Liver (tissue), 9 donors: ENCODE measurements around the gene MYLK2. TPM values are rescaled to one million over a fixed set of nuclear protein-coding genes. Genes with fewer than 3 reads are reported as not detected.

ENCODE experiments used
- DNase-seq: peaks from one replicate; pipeline ENCODE4 v3.0.0-alpha.2; 2017; ENCODE audit warnings: low spot score
- H3K27ac ChIP-seq, 2 donors: one replicate each; pipeline ENCODE4 v1.7.0; 2013; ENCODE audit warnings: inconsistent platforms in 2 of 2, low read length in 2 of 2, control low read depth in 1 of 2, low read depth in 1 of 2, mild to moderate bottlenecking in 1 of 2
- H3K27me3 ChIP-seq, 4 donors: one replicate each; pipeline versions ENCODE4 v1.6.1 to v1.7.0; 2013; ENCODE audit warnings: low read length in 3 of 4, inconsistent platforms in 1 of 4, mild to moderate bottlenecking in 1 of 4, moderate library complexity in 1 of 4; ENCODE audit not compliant: control insufficient read depth in 4 of 4, insufficient read depth in 4 of 4
- H3K36me3 ChIP-seq, 4 donors: one replicate each; pipeline versions ENCODE4 v1.6.1 to v1.7.0; 2013; ENCODE audit warnings: low read length in 3 of 4, mild to moderate bottlenecking in 3 of 4, low read depth in 1 of 4, moderate library complexity in 1 of 4; ENCODE audit not compliant: control insufficient read depth in 4 of 4, insufficient read depth in 3 of 4
- H3K4me1 ChIP-seq, 4 donors: one replicate each; pipeline versions ENCODE4 v1.6.1 to v1.7.0; 2013; ENCODE audit warnings: low read length in 3 of 4, mild to moderate bottlenecking in 3 of 4, moderate library complexity in 1 of 4; ENCODE audit not compliant: control insufficient read depth in 4 of 4, insufficient read depth in 4 of 4
- H3K4me3 ChIP-seq, 3 donors: one replicate each; pipeline versions ENCODE4 v1.6.1 to v1.7.0; 2013; ENCODE audit warnings: low read length in 3 of 3, control low read depth in 1 of 3, low read depth in 1 of 3, mild to moderate bottlenecking in 1 of 3
- H3K9ac ChIP-seq, 2 donors: one replicate each; pipeline ENCODE4 v1.7.0; 2013; ENCODE audit warnings: low read length in 2 of 2, mild to moderate bottlenecking in 2 of 2, moderate library complexity in 2 of 2, control low read depth in 1 of 2, low read depth in 1 of 2
- H3K9me3 ChIP-seq, 4 donors: one replicate each; pipeline versions ENCODE4 v1.6.1 to v1.7.0; 2013; ENCODE audit warnings: low read length in 3 of 4; ENCODE audit not compliant: control insufficient read depth in 4 of 4
- FOXA2 ChIP-seq: IDR thresholded peaks from 2 replicates; pipeline ENCODE4 v1.6.1; 2016; ENCODE audit warnings: antibody characterized with exemption
- GABPA ChIP-seq, 2 donors: IDR thresholded peaks in 1 of 2; conservative IDR thresholded peaks in 1 of 2; 2 replicates each; pipeline ENCODE4 v1.6.1; 2016; ENCODE audit warnings: antibody characterized with exemption in 2 of 2, mild to moderate bottlenecking in 1 of 2, moderate library complexity in 1 of 2
- HNF4A ChIP-seq, 2 donors: conservative IDR thresholded peaks; 2 replicates each; pipeline ENCODE4 v1.6.1; 2016; ENCODE audit warnings: antibody characterized with exemption in 2 of 2, mild to moderate bottlenecking in 2 of 2
- HNF4G ChIP-seq: IDR thresholded peaks from 2 replicates; pipeline ENCODE4 v1.6.1; 2016; ENCODE audit warnings: antibody characterized with exemption
- JUND ChIP-seq, 2 donors: IDR thresholded peaks; 2 replicates each; pipeline ENCODE4 v1.6.1; 2016; ENCODE audit warnings: antibody characterized with exemption in 2 of 2
- RAD21 ChIP-seq, 2 donors: IDR thresholded peaks; 2 replicates each; pipeline ENCODE4 v1.6.1; 2016; ENCODE audit warnings: antibody characterized with exemption in 2 of 2, mild to moderate bottlenecking in 2 of 2
- REST ChIP-seq: IDR thresholded peaks from 2 replicates; pipeline ENCODE4 v1.6.1; 2016; ENCODE audit warnings: antibody characterized with exemption, mild to moderate bottlenecking
- RXRA ChIP-seq, 2 donors: IDR thresholded peaks; 2 replicates each; pipeline ENCODE4 v1.6.1; 2017 to 2018; ENCODE audit warnings: antibody characterized with exemption in 2 of 2, mild to moderate bottlenecking in 1 of 2
- YY1 ChIP-seq: IDR thresholded peaks from 2 replicates; pipeline ENCODE4 v1.6.1; 2016; ENCODE audit warnings: antibody characterized with exemption, mild to moderate bottlenecking
- ZBTB33 ChIP-seq: IDR thresholded peaks from 2 replicates; pipeline ENCODE4 v1.6.1; 2016; ENCODE audit warnings: antibody characterized with exemption
- WGBS: extraction: QIAGEN DNeasy Blood & Tissue Kit; methylation state at CpG from one replicate; pipeline ENCODE4 v1.1.7; 2013; 5-methylcytosine and 5-hydroxymethylcytosine counted together
- polyA plus RNA-seq, 2 donors: library from polyadenylated mRNA; stranded (reverse) in 1 of 2; unstranded in 1 of 2; fragments of 200-250 nt in 1 of 2; fragments of >200 nt in 1 of 2; fragmentation: Nextera tagmentation in 1 of 2; extraction: Ambion mirVana in 1 of 2; gene quantifications; one replicate each; pipeline versions ENCODE4 v1.2.1 to v1.2.3, GENCODE V29; 2013 to 2015
- total RNA-seq, 2 donors: library from RNA; depleted of rRNA; stranded (reverse); fragments of >200 nt; gene quantifications; one replicate each; pipeline ENCODE4 v1.2.3, GENCODE V29; 2014
- TF ChIP-seq, protein P1 (sequence below): IDR thresholded peaks from 2 replicates; pipeline ENCODE4 v1.6.1; 2016; ENCODE audit warnings: antibody characterized with exemption
- donor health status: healthy.
- donor health status: healthy.
- donor health status: healthy.
- donor health status: healthy.
- donor health status: healthy.

MYLK2 gene
- total and polyA plus RNA-seq, 4 donors: 0.08 to 0.19 TPM; not detected in 2

DNA sequence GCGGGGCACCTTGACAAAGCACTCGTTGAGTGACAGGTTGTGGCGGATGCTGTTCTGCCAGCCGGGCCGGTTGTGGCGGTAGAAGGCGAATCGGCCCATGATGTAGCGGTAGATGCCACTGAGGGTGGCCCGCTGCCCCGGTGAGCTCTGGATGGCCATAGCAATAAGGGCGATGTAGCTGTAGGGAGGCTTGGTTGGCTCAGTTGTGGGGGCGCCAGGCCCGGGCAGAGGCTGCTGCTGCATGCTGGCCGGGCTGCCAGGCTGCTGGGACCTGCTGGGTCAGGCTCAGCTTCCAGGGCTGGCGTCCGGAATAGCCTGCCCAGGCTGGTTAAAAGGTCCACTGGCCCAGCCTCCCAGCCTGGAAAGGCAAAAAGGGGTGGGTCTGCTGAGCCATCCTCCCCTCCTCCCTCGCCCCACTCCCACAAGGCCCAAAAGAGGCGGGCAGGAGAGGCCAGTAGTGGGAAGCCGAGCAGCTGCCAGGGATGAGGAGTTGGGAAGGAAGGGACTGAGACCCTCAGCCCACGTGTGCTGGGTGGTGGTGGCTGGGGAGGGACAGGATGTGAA, 26.2 kb downstream of the MYLK2 start, which contains the start of gene FOXS1:
Gene FOXS1, minus strand, starts transcription at position 305 of the 564 bp plus-strand sequence. Its CDS starts 62 bp downstream, at position 243.
- no peak for DNase-seq
- Histone ChIP-seq H3K9ac (no peak within 1 kb of the TSS), H3K9me3 (no peaks in the 10 kb centered on the region), H3K36me3 (no peaks in the 10 kb centered on the region), H3K4me1 (no peaks in the 10 kb centered on the region), H3K27ac (peak within 1 kb of the TSS in 1 of 2 donors; percentile 36), H3K4me3 (no peak within 1 kb of the TSS), H3K27me3 (peaks cover 0 to 2% (median 0%) of the 10 kb centered on the region in 4 donors)
- TF ChIP-seq ZBTB33 (no peak), GABPA (IDR thresholded peaks at IDR 0.05 in 1 of 2, conservative IDR thresholded peaks at IDR 0.05 in 1 of 2) (no peak), RAD21 (IDR thresholded peaks at IDR 0.05) (no peak), FOXA2 (no peak), HNF4A (conservative IDR thresholded peaks at IDR 0.05) (no peak), HNF4G (no peak), RXRA (IDR thresholded peaks at IDR 0.05) (no peak)
- 79% methylated on average over 21 of the region's 21 CpGs for WGBS

- DNase-seq: no peak
- no peaks in the 10 kb centered on the region for H3K9me3 ChIP-seq
- H3K4me1 ChIP-seq: no peaks in the 10 kb centered on the region
- H3K27ac ChIP-seq: no peak overlapping the region
- peaks cover 0 to 3% (median 1%) of the 10 kb centered on the region in 4 donors for H3K27me3 ChIP-seq
- no peak overlapping the region for H3K9ac ChIP-seq
- no peak overlapping the region for H3K4me3 ChIP-seq
- TF ChIP-seq, protein P1, sequence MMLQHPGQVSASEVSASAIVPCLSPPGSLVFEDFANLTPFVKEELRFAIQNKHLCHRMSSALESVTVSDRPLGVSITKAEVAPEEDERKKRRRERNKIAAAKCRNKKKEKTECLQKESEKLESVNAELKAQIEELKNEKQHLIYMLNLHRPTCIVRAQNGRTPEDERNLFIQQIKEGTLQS: no peak
- TF ChIP-seq JUND (IDR thresholded peaks at IDR 0.05): no peak
- no peak for TF ChIP-seq HNF4G
- no peak for TF ChIP-seq YY1
- no peak for TF ChIP-seq RXRA (IDR thresholded peaks at IDR 0.05)
- no peak for TF ChIP-seq REST
- no peak for TF ChIP-seq FOXA2
- H3K36me3 ChIP-seq: no peaks in the 10 kb centered on the region
- 61% methylated on average over 3 of the region's 3 CpGs for WGBS
These were observed 27.6 kb downstream of the MYLK2 start for GRCh38 chr20:31846793-31847138.
